ENCODE measurements around the gene PMP22.
A peak's percentile ranks its signal among the peaks of the same experiment; 100 is the strongest.

PMP22 gene

GRCh38 chr17:15278380-15278779 is 13.3 kb upstream of the PMP22 start:
- no peak for FAIRE-seq
- no peak for DNase-seq (ENCODE audit: extremely low spot score, insufficient read length, low read depth)

- DNase-seq (ENCODE audit: extremely low spot score, insufficient read length, low read depth), result no peak
- no peak for FAIRE-seq
Measured at GRCh38 chr17:15274017-15274416, 8.9 kb upstream of the PMP22 start.

- FAIRE-seq (no peak), DNase-seq (ENCODE audit: extremely low spot score, insufficient read length, low read depth) (no peak)
Measured at GRCh38 chr17:15273141-15273793, 8.1 kb upstream of the PMP22 start.

GRCh38 chr17:15271741-15272140 is 6.6 kb upstream of the PMP22 start:
- DNase-seq (ENCODE audit: extremely low spot score, insufficient read length, low read depth) (no peak), FAIRE-seq (no peak)

- FAIRE-seq (no peak), DNase-seq (ENCODE audit: extremely low spot score, insufficient read length, low read depth) (no peak)
Measured at GRCh38 chr17:15270628-15271381, 5.7 kb upstream of the PMP22 start.

GRCh38 chr17:15269780-15270089 is 4.6 kb upstream of the PMP22 start:
- DNase-seq (ENCODE audit: extremely low spot score, insufficient read length, low read depth), result no peak

GRCh38 chr17:15269087-15269779 is 4.1 kb upstream of the PMP22 start:
- FAIRE-seq, result no peak
- DNase-seq (ENCODE audit: extremely low spot score, insufficient read length, low read depth), result no peak

More at GRCh38 chr17:15269780-15270089, 4.6 kb upstream of the PMP22 start:
- FAIRE-seq, result no peak

GRCh38 chr17:15268461-15268860 is 3.3 kb upstream of the PMP22 start:
- FAIRE-seq (no peak), DNase-seq (ENCODE audit: extremely low spot score, insufficient read length, low read depth) (no peak)

GRCh38 chr17:15267996-15268395 is 2.9 kb upstream of the PMP22 start:
- DNase-seq (ENCODE audit: extremely low spot score, insufficient read length, low read depth), result no peak
- FAIRE-seq, result no peak

- DNase-seq (ENCODE audit: extremely low spot score, insufficient read length, low read depth) (no peak), FAIRE-seq (no peak)
Measured at GRCh38 chr17:15266325-15267125, 1.4 kb upstream of the PMP22 start.

- no peak for DNase-seq (ENCODE audit: extremely low spot score, insufficient read length, low read depth)
- no peak for FAIRE-seq
Measured at GRCh38 chr17:15264542-15264941, 584 bp downstream of the PMP22 start.

- no peak for FAIRE-seq
- no peak for DNase-seq (ENCODE audit: extremely low spot score, insufficient read length, low read depth)
Measured at GRCh38 chr17:15263680-15264079, 1.4 kb downstream of the PMP22 start.

GRCh38 chr17:15263206-15263579 is 1.9 kb downstream of the PMP22 start:
- no peak for FAIRE-seq
- DNase-seq (ENCODE audit: extremely low spot score, insufficient read length, low read depth), result no peak

- DNase-seq (ENCODE audit: extremely low spot score, insufficient read length, low read depth), result no peak
Measured at GRCh38 chr17:15262291-15263205, 2.6 kb downstream of the PMP22 start.

GRCh38 chr17:15261802-15262290 is 3.3 kb downstream of the PMP22 start:
- no peak for DNase-seq (ENCODE audit: extremely low spot score, insufficient read length, low read depth)
- no peak for FAIRE-seq

More at GRCh38 chr17:15262291-15263205, 2.6 kb downstream of the PMP22 start:
- no peak for FAIRE-seq

GRCh38 chr17:15261258-15261801 is 3.8 kb downstream of the PMP22 start:
- FAIRE-seq, result no peak

GRCh38 chr17:15260376-15261257 is 4.5 kb downstream of the PMP22 start:
- DNase-seq (ENCODE audit: extremely low spot score, insufficient read length, low read depth), result peak; percentile 23
- no peak for FAIRE-seq

More at GRCh38 chr17:15261258-15261801, 3.8 kb downstream of the PMP22 start:
- no peak for DNase-seq (ENCODE audit: extremely low spot score, insufficient read length, low read depth)
